CD1c-positive myeloid dendritic cell (primary cell): ENCODE results near the gene NPR1.

Experiments used
- DNase-seq: peaks from one replicate; pipeline ENCODE4 v3.0.0-alpha.2; 2016; ENCODE audit errors: extremely low spot score

NPR1 gene

DNA sequence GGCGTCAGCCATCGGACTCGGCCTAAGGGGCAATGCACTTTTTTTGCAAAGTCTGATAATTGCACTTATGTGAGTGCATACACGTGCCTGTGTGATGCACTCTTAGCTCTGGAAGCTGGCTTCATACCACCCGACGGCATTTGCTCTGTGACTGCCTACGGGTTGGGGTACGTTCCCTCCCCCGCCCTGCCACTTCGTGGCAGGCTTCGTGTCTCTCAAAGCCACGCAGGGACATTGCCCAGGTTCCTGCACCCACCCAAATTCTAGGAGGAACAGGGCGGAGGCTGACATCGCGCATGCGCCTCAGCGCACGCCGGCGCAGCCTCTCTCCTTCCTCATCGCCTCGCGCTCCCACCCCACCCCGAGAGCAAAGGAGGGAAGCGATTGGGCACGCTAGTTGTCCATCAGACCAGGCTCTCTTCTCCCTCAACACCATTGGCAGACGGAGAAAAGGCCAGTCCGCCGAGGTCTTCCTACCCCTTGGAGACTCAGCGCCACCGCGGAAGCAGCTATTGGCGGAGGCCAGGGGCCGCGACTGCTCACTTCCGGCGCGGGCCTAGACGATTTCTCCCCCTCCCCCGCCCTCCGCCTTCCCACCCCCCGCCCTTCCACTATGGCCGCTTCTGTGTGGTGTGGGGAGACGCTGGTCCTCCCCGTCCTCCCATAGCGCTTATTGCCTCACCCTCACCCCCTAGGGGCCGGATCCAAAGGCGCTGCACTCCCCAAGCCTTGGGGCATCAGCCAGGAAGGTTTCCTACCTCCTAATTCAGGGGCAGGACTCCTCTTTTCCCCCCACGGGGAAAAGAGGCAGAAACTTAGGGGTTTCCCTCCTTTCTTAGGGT, 49.2 kb downstream of the NPR1 start, which contains the start of gene INTS3:
Gene INTS3 (plus strand): TSS at position 588 of the 842 bp plus-strand sequence. CDS start 585 bp downstream, outside the sequence.
- DNase-seq: peak; percentile 99

DNA sequence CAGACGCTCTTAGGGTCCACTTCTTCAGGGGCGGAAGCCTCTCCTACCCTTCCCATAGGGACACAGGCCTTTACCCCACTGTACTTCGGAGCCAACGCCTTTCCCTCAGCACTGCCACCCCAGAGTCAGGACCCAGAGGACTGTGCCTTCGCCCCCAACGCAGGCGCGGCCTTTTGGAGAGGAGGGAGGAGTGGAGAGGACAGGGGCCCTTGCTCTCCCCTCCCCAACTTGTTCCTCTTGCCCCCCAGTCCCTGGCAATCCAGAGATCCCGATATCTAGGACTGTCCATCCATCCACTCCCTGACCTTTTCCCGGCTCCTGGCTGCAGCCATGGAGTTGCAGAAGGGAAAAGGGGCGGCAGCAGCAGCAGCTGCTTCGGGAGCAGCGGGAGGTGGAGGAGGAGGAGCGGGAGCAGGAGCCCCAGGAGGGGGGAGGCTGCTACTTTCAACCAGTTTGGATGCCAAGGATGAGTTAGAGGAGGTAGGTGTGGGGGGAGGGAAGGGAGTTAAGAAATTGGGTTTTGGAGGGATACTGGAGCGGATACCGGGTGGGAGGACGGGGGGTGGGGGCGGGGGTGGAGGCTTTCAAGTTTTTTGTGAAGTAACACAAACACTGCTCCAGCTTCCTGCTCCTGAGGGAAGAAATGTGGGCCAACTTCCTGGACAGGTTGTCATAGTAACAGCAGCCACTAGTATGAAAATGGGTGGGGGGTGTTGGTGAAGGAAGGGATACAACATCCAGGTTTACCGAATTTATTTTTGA, 50.0 kb downstream of the NPR1 start:
- DNase-seq: no peak

- no peak for DNase-seq
Observed at GRCh38 chr1:153730468-153730988, 52.0 kb downstream of the NPR1 start.

DNA sequence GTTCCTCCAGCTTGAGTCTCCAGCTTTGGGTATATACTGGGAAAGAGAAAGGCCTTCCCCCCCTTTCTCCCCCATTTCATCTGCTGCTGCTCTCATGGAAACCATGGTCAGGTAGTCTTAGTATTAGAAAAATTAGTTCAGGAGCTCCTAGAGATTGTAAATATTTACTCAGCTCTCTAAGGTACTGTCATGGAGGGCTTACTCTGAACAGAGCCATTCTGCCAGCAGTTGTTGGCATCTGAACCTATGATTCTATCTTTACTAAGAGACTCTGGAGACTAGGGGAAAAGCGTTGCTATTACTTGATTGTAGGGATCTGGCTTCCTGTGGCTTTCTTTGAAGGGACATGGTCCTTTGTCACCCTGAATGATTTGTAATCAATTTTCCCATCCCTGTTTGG, 55.5 kb downstream of the NPR1 start:
- no peak for DNase-seq

GRCh38 chr1:153734396-153735089, 56.1 kb downstream of the NPR1 start:
- DNase-seq: peak; percentile 74

DNA sequence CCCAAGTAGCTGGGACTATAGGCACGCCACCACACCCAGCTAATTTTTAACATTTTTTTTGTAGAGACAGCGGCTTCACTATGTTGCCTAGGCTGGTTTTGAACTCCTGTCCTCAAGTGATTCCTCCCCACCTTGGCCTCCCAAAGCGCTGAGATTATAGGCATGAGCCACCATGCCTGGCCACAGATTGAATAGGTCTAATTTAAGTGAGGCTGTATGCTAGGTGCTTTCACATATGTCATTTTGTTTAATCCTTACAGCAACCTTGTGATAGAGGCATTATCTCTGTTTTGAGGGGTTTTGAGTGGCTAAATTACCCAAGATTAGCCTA, 56.6 kb downstream of the NPR1 start:
- no peak for DNase-seq

DNA sequence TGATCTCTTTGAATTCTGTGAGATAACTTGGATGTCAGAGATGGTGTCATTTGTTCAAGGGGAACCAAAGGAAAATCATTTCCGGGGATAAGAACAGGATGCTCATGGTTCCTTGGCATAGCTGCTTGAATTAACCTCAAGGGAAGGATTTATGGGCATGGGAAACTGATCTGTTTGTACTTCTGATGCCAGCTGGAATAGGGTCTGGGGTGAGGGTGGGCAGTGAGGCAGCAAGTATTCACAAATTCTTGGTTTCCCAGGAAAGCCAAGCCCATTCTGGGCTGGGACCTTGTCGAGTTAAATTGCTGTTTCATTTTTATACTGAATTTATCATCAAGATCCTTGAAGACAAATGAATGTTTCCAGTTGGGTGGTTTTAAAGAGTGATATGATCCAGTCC, 63.5 kb downstream of the NPR1 start:
- DNase-seq: no peak

GRCh38 chr1:153742411-153743142, 64.1 kb downstream of the NPR1 start:
- DNase-seq: peak; percentile 75
